ENCODE data around the gene ARSG.
"Not testable (repeated sequence)": the region's sequence is repeated elsewhere in the genome, so short reads cannot be mapped to it uniquely, and the experiment has no call there.

The ARSG gene

GRCh38 chr17:68290955-68291835 lies at the start of gene ARSG, which contains the start of gene SLC16A6:
ARSG (plus strand) TSS chr17:68291495; CDS start chr17:68307494, 15,999 bp downstream.
SLC16A6 (minus strand) TSS chr17:68291127; CDS start chr17:68278320, 12,807 bp downstream.
- peak; percentile 85 for DNase-seq (ENCODE audit: low spot score)

- DNase-seq (ENCODE audit: low spot score), result no peak
These were observed 44.8 kb upstream of the ARSG start for GRCh38 chr17:68246271-68247028.

- peak; percentile 81 for DNase-seq (ENCODE audit: low spot score)
These were observed 43.7 kb upstream of the ARSG start, which contains the start of gene AMZ2 for GRCh38 chr17:68247445-68248198. AMZ2 (plus strand) TSS chr17:68248043; CDS start chr17:68250188, 2,145 bp downstream.

- peak; percentile 45 for DNase-seq (ENCODE audit: low spot score)
These were observed 43.0 kb upstream of the ARSG start for GRCh38 chr17:68248199-68248825.

- no peak for DNase-seq (ENCODE audit: low spot score)
These were observed 42.4 kb upstream of the ARSG start for GRCh38 chr17:68248891-68249290.

- no peak for DNase-seq (ENCODE audit: low spot score)
These were observed 41.9 kb upstream of the ARSG start for GRCh38 chr17:68249354-68249765.

GRCh38 chr17:68253426-68253825 lies 37.9 kb upstream of the ARSG start:
- not testable (repeated sequence) for DNase-seq (ENCODE audit: low spot score)

GRCh38 chr17:68255151-68255550 lies 36.1 kb upstream of the ARSG start:
- DNase-seq (ENCODE audit: low spot score), result no peak

- DNase-seq (ENCODE audit: low spot score), result no peak
These were observed 35.4 kb upstream of the ARSG start for GRCh38 chr17:68255731-68256538.

- DNase-seq (ENCODE audit: low spot score), result not testable (repeated sequence)
These were observed 34.6 kb upstream of the ARSG start for GRCh38 chr17:68256701-68257100.

GRCh38 chr17:68257934-68258333 lies 33.4 kb upstream of the ARSG start:
- DNase-seq (ENCODE audit: low spot score), result no peak

GRCh38 chr17:68258890-68259647 lies 32.2 kb upstream of the ARSG start:
- DNase-seq (ENCODE audit: low spot score), result not testable (repeated sequence)

GRCh38 chr17:68259648-68259951 lies 31.7 kb upstream of the ARSG start:
- not testable (repeated sequence) for DNase-seq (ENCODE audit: low spot score)

- no peak for DNase-seq (ENCODE audit: low spot score)
These were observed 31.1 kb upstream of the ARSG start for GRCh38 chr17:68260051-68260762.

GRCh38 chr17:68262467-68262866 lies 28.8 kb upstream of the ARSG start:
- DNase-seq (ENCODE audit: low spot score), result not testable (repeated sequence)

- DNase-seq (ENCODE audit: low spot score), result not testable (repeated sequence)
These were observed 28.1 kb upstream of the ARSG start for GRCh38 chr17:68263101-68263681.

GRCh38 chr17:68265833-68266232 lies 25.5 kb upstream of the ARSG start:
- DNase-seq (ENCODE audit: low spot score), result not testable (repeated sequence)

- DNase-seq (ENCODE audit: low spot score), result no peak
These were observed 17.6 kb upstream of the ARSG start for GRCh38 chr17:68273722-68274121.

- DNase-seq (ENCODE audit: low spot score), result not testable (repeated sequence)
These were observed 15.0 kb upstream of the ARSG start for GRCh38 chr17:68276339-68276738.
